ENCODE results near the gene CHST3.
"Not testable (repeated sequence)": the region's sequence is repeated elsewhere in the genome, so short reads cannot be mapped to it uniquely, and the experiment has no call there.

The CHST3 gene

GRCh38 chr10:71984126-71984808, 20.1 kb downstream of the CHST3 start:
- no peaks in the 10 kb centered on the region for H3K79me2 ChIP-seq (ENCODE audit: insufficient read depth, low read length)
- H3K4me3 ChIP-seq (ENCODE audit: insufficient read depth, low read length, poor library complexity, severe bottlenecking), result no peak overlapping the region
- no peak overlapping the region for H3K4me2 ChIP-seq (ENCODE audit: low read depth, low read length, poor library complexity, severe bottlenecking)
- no peaks in the 10 kb centered on the region for H3K36me3 ChIP-seq (ENCODE audit: low read length)
- H4K20me1 ChIP-seq (ENCODE audit: low read depth, low read length), result no peaks in the 10 kb centered on the region
- no peaks in the 10 kb centered on the region for H3F3A ChIP-seq (ENCODE audit: insufficient read depth)
- H3K9ac ChIP-seq (ENCODE audit: low read length), result no peak overlapping the region
- no peaks in the 10 kb centered on the region for H3K27me3 ChIP-seq (ENCODE audit: low read length)
- TF ChIP-seq CTCF (IDR thresholded peaks at IDR 0.05; ENCODE audit: insufficient read depth, low read length, poor library complexity, severe bottlenecking), result no peak
- TF ChIP-seq EZH2phosphoT487 (conservative IDR thresholded peaks at IDR 0.05; ENCODE audit: low read length), result no peak
- no peaks in the 10 kb centered on the region for H3K9me2 ChIP-seq (replicated peaks; ENCODE audit: insufficient read depth, low read length)
- H2AFZ ChIP-seq (ENCODE audit: low read depth, low read length, severe bottlenecking), result no peak overlapping the region
- H3K27ac ChIP-seq (ENCODE audit: low read depth, low read length), result no peak overlapping the region
- no peaks in the 10 kb centered on the region for H3K9me3 ChIP-seq (ENCODE audit: insufficient read depth, low read length)

GRCh38 chr10:71984809-71985388, 20.7 kb downstream of the CHST3 start:
- TF ChIP-seq EZH2phosphoT487 (conservative IDR thresholded peaks at IDR 0.05; ENCODE audit: low read length), result no peak
- no peak for TF ChIP-seq CTCF (IDR thresholded peaks at IDR 0.05; ENCODE audit: insufficient read depth, low read length, poor library complexity, severe bottlenecking)
- Histone ChIP-seq H3K27ac (ENCODE audit: low read depth, low read length) (no peak overlapping the region), H3K36me3 (ENCODE audit: low read length) (no peaks in the 10 kb centered on the region), H3K9ac (ENCODE audit: low read length) (no peak overlapping the region), H3F3A (ENCODE audit: insufficient read depth) (no peaks in the 10 kb centered on the region), H3K9me3 (ENCODE audit: insufficient read depth, low read length) (no peaks in the 10 kb centered on the region), H3K27me3 (ENCODE audit: low read length) (no peaks in the 10 kb centered on the region), H3K4me2 (ENCODE audit: low read depth, low read length, poor library complexity, severe bottlenecking) (no peak overlapping the region), H3K79me2 (ENCODE audit: insufficient read depth, low read length) (no peaks in the 10 kb centered on the region), H2AFZ (ENCODE audit: low read depth, low read length, severe bottlenecking) (no peak overlapping the region), H4K20me1 (ENCODE audit: low read depth, low read length) (no peaks in the 10 kb centered on the region), H3K4me3 (ENCODE audit: insufficient read depth, low read length, poor library complexity, severe bottlenecking) (no peak overlapping the region), H3K9me2 (replicated peaks; ENCODE audit: insufficient read depth, low read length) (no peaks in the 10 kb centered on the region)

GRCh38 chr10:71985542-71986250, 21.5 kb downstream of the CHST3 start:
- Histone ChIP-seq H3K79me2 (ENCODE audit: insufficient read depth, low read length) (no peaks in the 10 kb centered on the region), H3K4me2 (ENCODE audit: low read depth, low read length, poor library complexity, severe bottlenecking) (no peak overlapping the region), H3K4me3 (ENCODE audit: insufficient read depth, low read length, poor library complexity, severe bottlenecking) (no peak overlapping the region), H4K20me1 (ENCODE audit: low read depth, low read length) (no peaks in the 10 kb centered on the region), H3K36me3 (ENCODE audit: low read length) (no peaks in the 10 kb centered on the region), H3K9me2 (replicated peaks; ENCODE audit: insufficient read depth, low read length) (no peaks in the 10 kb centered on the region), H3F3A (ENCODE audit: insufficient read depth) (no peaks in the 10 kb centered on the region), H3K27ac (ENCODE audit: low read depth, low read length) (no peak overlapping the region), H3K27me3 (ENCODE audit: low read length) (no peaks in the 10 kb centered on the region), H2AFZ (ENCODE audit: low read depth, low read length, severe bottlenecking) (no peak overlapping the region), H3K9me3 (ENCODE audit: insufficient read depth, low read length) (no peaks in the 10 kb centered on the region), H3K9ac (ENCODE audit: low read length) (no peak overlapping the region)
- TF ChIP-seq EZH2phosphoT487 (conservative IDR thresholded peaks at IDR 0.05; ENCODE audit: low read length) (no peak), CTCF (IDR thresholded peaks at IDR 0.05; ENCODE audit: insufficient read depth, low read length, poor library complexity, severe bottlenecking) (no peak)

- H3K9me3 ChIP-seq (ENCODE audit: insufficient read depth, low read length); H3K27me3 ChIP-seq (ENCODE audit: low read length); H3K4me3 ChIP-seq (ENCODE audit: insufficient read depth, low read length, poor library complexity, severe bottlenecking); H3K27ac ChIP-seq (ENCODE audit: low read depth, low read length); H3F3A ChIP-seq (ENCODE audit: insufficient read depth); H3K9me2 ChIP-seq (replicated peaks; ENCODE audit: insufficient read depth, low read length); H3K4me2 ChIP-seq (ENCODE audit: low read depth, low read length, poor library complexity, severe bottlenecking); H3K36me3 ChIP-seq (ENCODE audit: low read length); H3K9ac ChIP-seq (ENCODE audit: low read length); H4K20me1 ChIP-seq (ENCODE audit: low read depth, low read length); H3K79me2 ChIP-seq (ENCODE audit: insufficient read depth, low read length); H2AFZ ChIP-seq (ENCODE audit: low read depth, low read length, severe bottlenecking): not testable (repeated sequence)
Measured at GRCh38 chr10:71988895-71989294, 24.7 kb downstream of the CHST3 start.
